H9 (cell line): ENCODE results near the gene GCH1. TPM values are rescaled to one million over a fixed set of nuclear protein-coding genes. Genes with fewer than 3 reads are reported as not detected.

Experiments used
- DNase-seq: peaks from one replicate; pipeline ENCODE4 v3.0.0-alpha.2; 2017
- H2AFZ ChIP-seq: one replicate; pipeline ENCODE4 v1.6.1; 2013; ENCODE audit warnings: mild to moderate bottlenecking, low read length, control low read depth, moderate library complexity
- H2AK5ac ChIP-seq: 2 replicates; pipeline ENCODE4 v1.6.1; 2013; ENCODE audit warnings: low read length, control low read depth, mixed read lengths; ENCODE audit not compliant: insufficient read length
- H2BK120ac ChIP-seq: one replicate; pipeline ENCODE4 v1.6.1; 2013; ENCODE audit warnings: low read depth, mild to moderate bottlenecking, low read length, control low read depth, inconsistent platforms; ENCODE audit not compliant: poor library complexity, severe bottlenecking
- H2BK12ac ChIP-seq: 2 replicates; pipeline ENCODE4 v1.6.1; 2013; ENCODE audit warnings: low read length, control low read depth, mixed read lengths, low read depth; ENCODE audit not compliant: insufficient read length
- H2BK15ac ChIP-seq: 2 replicates; pipeline ENCODE4 v1.6.1; 2013; ENCODE audit warnings: low read depth, low read length, control low read depth
- H2BK20ac ChIP-seq: one replicate; pipeline ENCODE4 v1.6.1; 2013; ENCODE audit warnings: low read depth, mild to moderate bottlenecking, low read length, control low read depth, inconsistent platforms; ENCODE audit not compliant: poor library complexity, severe bottlenecking
- H2BK5ac ChIP-seq: 2 replicates; pipeline ENCODE4 v1.6.1; 2013; ENCODE audit warnings: low read length, control low read depth, mixed read lengths; ENCODE audit not compliant: insufficient read length
- H3K14ac ChIP-seq: 2 replicates; pipeline ENCODE4 v1.6.1; 2013; ENCODE audit warnings: low read length, control low read depth; ENCODE audit not compliant: insufficient read depth
- H3K18ac ChIP-seq: 2 replicates; pipeline ENCODE4 v1.6.1; 2013; ENCODE audit warnings: low read depth, mild to moderate bottlenecking, mixed read lengths, low read length, control low read depth; ENCODE audit not compliant: insufficient read length
- H3K23ac ChIP-seq: 2 replicates; pipeline ENCODE4 v1.6.1; 2013; ENCODE audit warnings: low read length, control low read depth, mixed read lengths, low read depth; ENCODE audit not compliant: insufficient read length
- H3K23me2 ChIP-seq: 2 replicates; pipeline ENCODE4 v1.6.1; 2013; ENCODE audit warnings: low read depth, mild to moderate bottlenecking, mixed read lengths, low read length, control low read depth; ENCODE audit not compliant: insufficient read length, poor library complexity, severe bottlenecking
- H3K27ac ChIP-seq: 2 replicates; pipeline ENCODE4 v1.5.1; 2013; ENCODE audit warnings: low read length, control low read depth, mixed read lengths, low read depth; ENCODE audit not compliant: insufficient read length
- H3K27me3 ChIP-seq: 2 replicates; pipeline ENCODE4 v1.6.1; 2013; ENCODE audit warnings: low read length, control low read depth, inconsistent platforms; ENCODE audit not compliant: insufficient read depth
- H3K4ac ChIP-seq: 2 replicates; pipeline ENCODE4 v1.6.1; 2013; ENCODE audit warnings: low read depth, mild to moderate bottlenecking, control low read depth, inconsistent platforms, low read length, moderate library complexity
- H3K4me1 ChIP-seq: 2 replicates; pipeline ENCODE4 v1.6.1; 2013; ENCODE audit warnings: low read length, control low read depth, inconsistent platforms; ENCODE audit not compliant: insufficient read depth
- H3K4me2 ChIP-seq: 2 replicates; pipeline ENCODE4 v1.6.1; 2013; ENCODE audit warnings: low read length, control low read depth, mixed read lengths; ENCODE audit not compliant: insufficient read length, insufficient read depth
- H3K56ac ChIP-seq: 2 replicates; pipeline ENCODE4 v1.6.1; 2013; ENCODE audit warnings: low read depth, mild to moderate bottlenecking, mixed read lengths, low read length, control low read depth; ENCODE audit not compliant: insufficient read length
- H3K79me1 ChIP-seq: 2 replicates; pipeline ENCODE4 v1.6.1; 2013; ENCODE audit warnings: low read depth, mild to moderate bottlenecking, moderate library complexity, low read length, control low read depth, inconsistent platforms; ENCODE audit not compliant: insufficient read depth, poor library complexity, severe bottlenecking
- H3K79me2 ChIP-seq: 2 replicates; pipeline ENCODE4 v1.6.1; 2013; ENCODE audit warnings: low read length, control low read depth, inconsistent platforms; ENCODE audit not compliant: insufficient read depth
- H3K9ac ChIP-seq: 2 replicates; pipeline ENCODE4 v1.6.1; 2013; ENCODE audit warnings: low read length, control low read depth, mixed read lengths; ENCODE audit not compliant: insufficient read length; ENCODE audit errors: extremely low read depth
- H3K9me3 ChIP-seq: one replicate; pipeline ENCODE4 v1.6.1; 2013; ENCODE audit warnings: low read depth, low read length, inconsistent platforms; ENCODE audit not compliant: control insufficient read depth
- H3T11ph ChIP-seq: one replicate; pipeline ENCODE4 v1.6.1; 2013; ENCODE audit warnings: mild to moderate bottlenecking, low read length, control low read depth, inconsistent platforms
- H4K20me1 ChIP-seq: one replicate; pipeline ENCODE4 v1.6.1; 2013; ENCODE audit not compliant: control insufficient read depth, insufficient read length, insufficient read depth
- H4K5ac ChIP-seq: 2 replicates; pipeline ENCODE4 v1.6.1; 2013; ENCODE audit warnings: low read depth, mild to moderate bottlenecking, mixed read lengths, low read length, control low read depth; ENCODE audit not compliant: insufficient read length
- H4K8ac ChIP-seq: replicated peaks from 2 replicates; pipeline ENCODE4 v1.6.1; 2013; ENCODE audit warnings: low read length, control low read depth, mixed read lengths, low read depth; ENCODE audit not compliant: insufficient read length
- H4K91ac ChIP-seq: 2 replicates; pipeline ENCODE4 v1.6.1; 2013; ENCODE audit warnings: low read depth, mild to moderate bottlenecking, moderate library complexity, mixed read lengths, low read length, control low read depth; ENCODE audit not compliant: insufficient read length
- H3K27ac Mint-ChIP-seq, 3 experiments: 2 replicates in 2 of 3; 3 replicates in 1 of 3; pipeline ENCODE4 v1.8.0; 2020 to 2021; ENCODE audit warnings: mixed read lengths in 3 of 3, mild to moderate bottlenecking in 1 of 3, moderate library complexity in 1 of 3
- H3K27me3 Mint-ChIP-seq: 2 replicates; pipeline ENCODE4 v1.8.0; 2021; ENCODE audit warnings: low read depth, mild to moderate bottlenecking, moderate library complexity, mixed read lengths
- H3K36me3 Mint-ChIP-seq, 3 experiments: 2 replicates in 2 of 3; 3 replicates in 1 of 3; pipeline ENCODE4 v1.8.0; 2020 to 2021; ENCODE audit warnings: low read depth in 3 of 3, mixed read lengths in 3 of 3; ENCODE audit not compliant: insufficient read depth in 1 of 3
- H3K4me1 Mint-ChIP-seq, 2 experiments: 2 replicates each; pipeline ENCODE4 v1.8.0; 2020; ENCODE audit warnings: mixed read lengths in 2 of 2
- H3K4me3 Mint-ChIP-seq, 2 experiments: 2 replicates in 1 of 2; 3 replicates in 1 of 2; pipeline ENCODE4 v1.8.0; 2020 to 2021; ENCODE audit warnings: mild to moderate bottlenecking in 2 of 2, mixed read lengths in 2 of 2, moderate library complexity in 1 of 2
- H3K9me3 Mint-ChIP-seq, 2 experiments: 2 replicates in 1 of 2; 3 replicates in 1 of 2; pipeline ENCODE4 v1.8.0; 2020; ENCODE audit warnings: mild to moderate bottlenecking in 2 of 2, mixed read lengths in 2 of 2, moderate library complexity in 1 of 2
- CTCF ChIP-seq: fragments of 200-600 bp; sonication (generic); conservative IDR thresholded peaks from 3 replicates; pipeline ENCODE4 v1.8.0; 2021; ENCODE audit warnings: antibody characterized with exemption, mild to moderate bottlenecking
- WGBS: extraction: QIAGEN DNeasy Blood & Tissue Kit; methylation state at CpG from one replicate; pipeline ENCODE4 v1.1.7; 2013; ENCODE audit warnings: missing lambda C conversion rate, low lambda C conversion rate, mixed read lengths; ENCODE audit not compliant: insufficient read length; ENCODE audit errors: extremely low coverage; 5-methylcytosine and 5-hydroxymethylcytosine counted together
- total RNA-seq: library from RNA; stranded (reverse); gene quantifications from 2 replicates; pipeline ENCODE4 v1.2.1, GENCODE V29; 2021

Gene GCH1
- total RNA-seq, 1 experiment from 2014 or later, result 7.7 TPM

- Histone ChIP-seq H3K56ac (no peak overlapping the region), H3K27ac (no peak overlapping the region), H2BK12ac (no peak overlapping the region), H3K23me2 (no peaks in the 10 kb centered on the region), H2BK15ac (no peak overlapping the region), H3K79me1 (no peaks in the 10 kb centered on the region), H2BK20ac (no peak overlapping the region), H2BK5ac (no peak overlapping the region), H2AK5ac (no peak overlapping the region), H3K4me1 (peaks cover 2% of the 10 kb centered on the region; the same call in 1 of the 2 replicates), H2BK120ac (no peak overlapping the region), H3K27me3 (no peaks in the 10 kb centered on the region), H3K18ac (no peak overlapping the region), H3K79me2 (no peaks in the 10 kb centered on the region), H3K4ac (no peak overlapping the region), H4K8ac (no peak overlapping the region), H3T11ph (no peak overlapping the region), H4K91ac (no peak overlapping the region), H3K4me2 (no peak overlapping the region), H3K23ac (no peak overlapping the region), H2AFZ (no peak overlapping the region), H3K14ac (no peak overlapping the region), H4K20me1 (no peaks in the 10 kb centered on the region), H3K9ac (no peak overlapping the region), H4K5ac (no peak overlapping the region), H3K9me3 (no peaks in the 10 kb centered on the region)
- peaks cover 32% of the 10 kb centered on the region for H3K27me3 Mint-ChIP-seq
- no peak overlapping the region for H3K27ac Mint-ChIP-seq
- no peak for DNase-seq
- H3K36me3 Mint-ChIP-seq, result no peaks in the 10 kb centered on the region
- no peak for TF ChIP-seq CTCF
- no CpG with 5 or more reads among the region's 6 CpGs for WGBS
- H3K4me3 Mint-ChIP-seq, result no peak overlapping the region
- H3K9me3 Mint-ChIP-seq, result no peaks in the 10 kb centered on the region
- H3K4me1 Mint-ChIP-seq, result peaks cover 22 to 23% of the 10 kb centered on the region in 2 experiments
Observed at GRCh38 chr14:54807428-54807827, 95.2 kb downstream of the GCH1 start.
